OCI-LY1 (cell line): ENCODE data around the gene POLD2.

Source experiments
- EZH2 ChIP-seq: fragments of 200-600 bp; sonication (generic), shearing (Covaris generic); IDR thresholded peaks from 2 replicates; pipeline ENCODE4 v1.8.0; 2017; ENCODE audit warnings: borderline replicate concordance, mixed run types, mild to moderate bottlenecking, antibody characterized with exemption, low read length, moderate library complexity, mixed read lengths
- TF ChIP-seq, protein P1 (sequence below): fragments of 200-600 bp; sonication (generic), shearing (Covaris generic); IDR thresholded peaks from 2 replicates; pipeline ENCODE4 v1.5.1; 2017; ENCODE audit warnings: mild to moderate bottlenecking, antibody characterized with exemption, low read length, moderate library complexity, mixed read lengths

DNA sequence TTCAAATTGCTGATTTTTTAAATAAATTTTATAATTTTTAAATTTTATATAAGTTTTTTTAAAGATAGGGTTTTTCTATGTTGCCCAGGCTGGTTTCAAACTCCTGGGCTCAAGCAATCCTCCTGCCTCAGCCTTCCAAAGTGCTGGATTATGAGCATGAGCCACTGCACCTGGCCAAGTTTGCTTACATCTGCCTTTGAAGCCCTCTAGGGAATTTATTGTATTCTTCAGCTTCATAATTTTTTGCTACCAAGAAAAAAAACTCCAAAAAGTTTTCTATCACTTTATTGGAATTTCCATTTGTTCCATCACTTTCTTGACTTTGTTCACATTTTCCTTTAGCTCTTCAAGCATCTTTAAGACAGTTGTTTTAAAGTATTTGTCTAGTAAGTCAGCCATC lies 3.8 kb upstream of the POLD2 start:
- TF ChIP-seq, protein P1, sequence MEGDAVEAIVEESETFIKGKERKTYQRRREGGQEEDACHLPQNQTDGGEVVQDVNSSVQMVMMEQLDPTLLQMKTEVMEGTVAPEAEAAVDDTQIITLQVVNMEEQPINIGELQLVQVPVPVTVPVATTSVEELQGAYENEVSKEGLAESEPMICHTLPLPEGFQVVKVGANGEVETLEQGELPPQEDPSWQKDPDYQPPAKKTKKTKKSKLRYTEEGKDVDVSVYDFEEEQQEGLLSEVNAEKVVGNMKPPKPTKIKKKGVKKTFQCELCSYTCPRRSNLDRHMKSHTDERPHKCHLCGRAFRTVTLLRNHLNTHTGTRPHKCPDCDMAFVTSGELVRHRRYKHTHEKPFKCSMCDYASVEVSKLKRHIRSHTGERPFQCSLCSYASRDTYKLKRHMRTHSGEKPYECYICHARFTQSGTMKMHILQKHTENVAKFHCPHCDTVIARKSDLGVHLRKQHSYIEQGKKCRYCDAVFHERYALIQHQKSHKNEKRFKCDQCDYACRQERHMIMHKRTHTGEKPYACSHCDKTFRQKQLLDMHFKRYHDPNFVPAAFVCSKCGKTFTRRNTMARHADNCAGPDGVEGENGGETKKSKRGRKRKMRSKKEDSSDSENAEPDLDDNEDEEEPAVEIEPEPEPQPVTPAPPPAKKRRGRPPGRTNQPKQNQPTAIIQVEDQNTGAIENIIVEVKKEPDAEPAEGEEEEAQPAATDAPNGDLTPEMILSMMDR = no peak
- no peak for TF ChIP-seq EZH2
